HuH-7 (cell line): ENCODE data around the gene OLA1.

Experiments
- DNase-seq: peaks from one replicate; pipeline ENCODE4 v3.0.0; 2011; ENCODE audit warnings: low spot score

OLA1 gene

GRCh38 chr2:174224665-174225288 is 23.6 kb downstream of the OLA1 start:
- no peak for DNase-seq

GRCh38 chr2:174224125-174224524 is 24.2 kb downstream of the OLA1 start:
- no peak for DNase-seq

DNA sequence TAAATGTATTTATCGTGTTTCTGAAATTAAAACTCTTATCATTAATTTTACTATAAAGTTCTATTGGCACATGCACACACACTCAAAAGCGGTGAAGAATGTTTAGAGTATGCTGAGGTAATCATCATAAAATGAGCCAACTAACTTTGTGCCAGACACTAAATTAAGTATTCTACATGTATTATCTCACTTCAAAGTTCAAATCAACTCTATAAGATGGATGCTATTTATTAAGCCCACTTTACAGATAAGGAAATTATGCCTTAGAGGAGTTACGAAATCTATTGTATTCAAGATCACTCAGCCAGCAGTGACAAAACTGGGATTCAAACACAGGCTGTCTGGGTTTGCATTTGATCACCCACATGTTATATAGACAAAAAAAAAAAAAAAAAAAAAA is 24.9 kb downstream of the OLA1 start:
- no peak for DNase-seq

DNA sequence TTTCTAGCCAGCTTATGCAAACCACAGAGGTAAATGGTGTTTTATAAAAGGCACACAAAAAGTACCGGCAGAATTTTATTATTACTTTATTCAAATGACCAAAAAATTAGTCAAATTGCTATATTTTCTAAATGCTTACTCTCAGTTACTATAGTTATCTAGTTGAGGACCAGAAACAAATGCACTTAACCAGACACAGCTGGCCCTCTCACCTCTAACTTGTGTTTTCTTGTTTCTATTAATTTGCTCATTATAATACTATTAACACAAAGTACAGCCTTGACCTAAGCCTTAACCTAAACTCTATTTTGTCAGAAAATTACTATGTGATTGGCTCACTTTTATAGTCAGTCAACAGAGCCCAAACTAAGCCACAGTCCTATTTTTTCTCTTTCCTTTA is 26.2 kb downstream of the OLA1 start:
- DNase-seq: no peak

DNA sequence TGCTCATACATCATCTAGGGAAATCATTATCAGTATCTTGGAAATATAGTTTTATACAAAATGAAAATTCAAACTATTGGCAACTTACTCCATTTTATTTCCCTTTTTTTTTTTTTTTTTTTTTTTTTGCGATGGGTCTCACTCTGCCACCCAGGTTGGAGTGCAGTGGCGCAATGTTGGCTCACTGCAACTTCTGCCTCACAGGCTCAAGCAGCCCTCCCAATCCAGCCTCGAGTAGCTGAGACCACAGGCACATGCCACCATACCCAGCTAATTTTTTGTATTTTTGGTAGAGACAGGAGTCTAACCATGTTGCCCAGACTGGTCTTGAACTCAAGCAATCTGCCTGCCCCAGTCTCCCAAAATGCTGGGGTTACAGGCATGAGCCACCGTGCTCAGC is 29.0 kb downstream of the OLA1 start:
- DNase-seq: no peak

GRCh38 chr2:174218773-174219172 is 29.6 kb downstream of the OLA1 start:
- no peak for DNase-seq

GRCh38 chr2:174217869-174218268 is 30.5 kb downstream of the OLA1 start:
- no peak for DNase-seq

DNA sequence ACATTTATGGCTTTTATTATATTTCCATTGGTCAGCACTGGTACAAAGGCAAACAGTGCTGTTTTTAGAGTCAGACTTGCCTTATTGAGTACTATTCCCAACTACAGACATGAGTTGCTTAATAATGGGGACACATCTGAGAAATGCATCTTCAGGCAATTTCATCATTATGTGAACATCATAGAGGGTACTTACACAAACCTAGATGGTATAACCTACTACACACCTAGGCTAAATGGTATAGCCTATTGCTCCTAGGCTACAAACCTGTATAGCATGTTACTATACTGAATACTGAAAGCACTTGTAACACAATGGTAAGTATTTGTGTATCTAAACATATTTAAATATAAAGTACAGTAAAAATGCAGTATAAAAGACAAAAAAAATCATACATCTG is 36.4 kb downstream of the OLA1 start:
- no peak for DNase-seq

DNA sequence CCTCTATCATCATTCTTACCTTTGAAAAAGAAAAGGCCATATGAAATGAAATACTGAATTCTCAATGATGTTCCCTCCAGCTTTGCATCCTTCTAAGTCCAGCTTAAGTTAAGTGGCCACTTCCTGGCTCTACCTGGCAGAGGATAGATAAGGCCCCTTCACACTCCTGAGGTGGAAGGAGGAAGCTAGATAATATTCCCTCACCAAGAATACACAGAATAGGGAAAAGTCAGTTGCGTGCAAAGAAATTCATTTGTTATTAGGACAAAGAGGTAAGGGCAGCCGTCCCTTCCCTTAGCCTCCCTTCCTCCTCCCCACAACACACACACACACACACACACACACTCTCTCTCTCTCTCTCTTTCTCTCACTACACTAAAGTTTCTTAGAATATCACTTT is 37.5 kb downstream of the OLA1 start:
- no peak for DNase-seq

DNA sequence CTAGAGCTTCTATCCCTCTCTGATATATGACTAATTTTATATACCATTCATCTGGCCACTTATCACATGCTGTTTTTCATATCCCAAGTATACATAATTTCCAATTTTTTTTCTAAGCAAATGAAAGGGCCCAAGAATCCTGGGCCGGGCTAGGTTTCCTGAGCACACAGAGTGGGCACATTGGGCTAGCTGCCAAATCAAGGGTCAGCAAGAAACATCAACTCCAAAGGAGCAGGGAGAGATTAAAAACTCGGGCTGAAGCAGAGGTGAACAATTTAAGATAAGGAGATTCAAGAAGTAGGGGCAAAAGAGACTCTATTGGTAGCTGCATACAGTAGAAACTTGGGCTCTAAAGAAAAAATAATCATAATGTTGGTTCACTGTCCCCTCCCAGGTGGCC is 39.0 kb downstream of the OLA1 start:
- DNase-seq: no peak

- no peak for DNase-seq
Measured at GRCh38 chr2:174208026-174208425, 40.3 kb downstream of the OLA1 start.

GRCh38 chr2:174205562-174205961 is 42.8 kb downstream of the OLA1 start:
- no peak for DNase-seq

- DNase-seq: no peak
Measured at GRCh38 chr2:174202188-174202587, 46.1 kb downstream of the OLA1 start.

GRCh38 chr2:174198846-174199564 is 49.3 kb downstream of the OLA1 start:
- DNase-seq: no peak

- DNase-seq: no peak
Measured at GRCh38 chr2:174195253-174195652, 53.1 kb downstream of the OLA1 start.

- DNase-seq: no peak
Measured at GRCh38 chr2:174193737-174194136, 54.6 kb downstream of the OLA1 start.

DNA sequence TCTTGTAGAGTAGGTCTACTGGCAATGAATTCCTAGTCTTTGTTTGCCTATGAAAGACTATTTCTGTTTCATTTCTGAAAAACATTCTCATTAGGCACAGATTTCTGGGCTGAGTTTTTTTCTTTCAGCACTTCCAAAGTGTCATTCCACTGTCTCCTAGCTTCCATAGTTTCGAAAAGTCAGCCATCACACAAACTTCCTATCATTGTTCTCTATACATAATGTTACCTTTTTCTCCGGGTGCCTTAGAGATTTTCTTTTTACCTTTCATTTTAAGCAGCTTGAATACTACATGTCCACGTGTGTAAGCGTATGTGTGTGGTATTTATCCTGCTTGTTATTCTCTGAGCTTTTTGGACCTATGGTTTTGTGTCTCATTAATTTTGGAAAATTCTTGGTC is 55.7 kb downstream of the OLA1 start:
- no peak for DNase-seq

DNA sequence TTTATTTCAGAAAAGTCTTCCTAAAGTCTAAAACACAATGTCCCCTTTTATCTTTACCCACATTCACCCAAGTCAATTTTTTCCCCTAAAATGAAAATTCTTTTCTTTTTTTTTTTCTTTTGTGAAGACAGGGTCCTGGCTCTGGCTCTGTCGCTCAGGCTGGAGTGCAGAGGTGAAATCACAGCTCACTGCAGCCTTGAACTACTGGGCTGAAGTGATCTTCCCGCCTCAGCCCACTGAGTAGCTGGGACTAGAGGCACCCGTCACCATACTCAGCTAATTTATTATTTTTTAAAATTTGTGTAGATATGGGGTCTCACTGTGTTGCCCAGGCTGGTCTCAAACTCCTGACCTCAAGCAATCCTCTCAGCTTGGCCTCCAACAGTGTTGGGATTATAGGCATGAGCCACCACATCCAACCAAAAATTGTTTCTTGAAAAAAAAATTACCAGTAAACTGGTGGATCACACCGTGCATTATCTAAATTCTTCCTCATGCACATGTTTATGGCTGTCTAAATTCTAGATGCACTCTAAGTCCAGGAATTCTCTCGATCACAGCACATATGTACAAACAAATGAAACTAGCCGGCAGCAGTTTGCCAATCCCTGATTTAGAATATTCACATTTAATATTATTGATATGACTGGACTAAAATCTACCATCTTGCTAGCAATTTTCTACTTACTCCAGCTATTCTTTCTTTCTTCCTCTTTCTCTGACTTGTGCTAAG is 56.8 kb downstream of the OLA1 start:
- DNase-seq: no peak

- no peak for DNase-seq
Measured at GRCh38 chr2:174184915-174185314, 63.4 kb downstream of the OLA1 start.

GRCh38 chr2:174184504-174184903 is 63.8 kb downstream of the OLA1 start:
- DNase-seq: no peak

GRCh38 chr2:174183076-174183475 is 65.3 kb downstream of the OLA1 start:
- no peak for DNase-seq

DNA sequence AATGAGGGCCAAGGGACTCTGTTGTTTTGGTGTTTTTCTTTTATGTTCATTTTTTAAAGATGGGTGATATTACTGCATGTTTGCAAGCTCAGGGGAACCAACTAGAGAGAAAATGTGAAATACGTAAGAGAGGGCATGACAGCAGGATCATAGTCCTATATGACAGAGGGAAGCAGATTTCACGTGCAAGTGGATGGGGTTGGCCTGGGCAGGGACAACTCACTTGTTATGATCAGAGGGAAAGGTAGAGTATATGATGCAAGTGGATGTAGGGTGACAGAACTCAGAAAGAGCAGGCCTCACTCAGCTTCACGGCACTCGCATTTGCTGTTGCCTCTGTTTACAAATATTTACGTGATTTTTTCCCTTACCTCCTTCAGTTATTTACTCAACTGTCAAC is 67.0 kb downstream of the OLA1 start:
- no peak for DNase-seq

DNA sequence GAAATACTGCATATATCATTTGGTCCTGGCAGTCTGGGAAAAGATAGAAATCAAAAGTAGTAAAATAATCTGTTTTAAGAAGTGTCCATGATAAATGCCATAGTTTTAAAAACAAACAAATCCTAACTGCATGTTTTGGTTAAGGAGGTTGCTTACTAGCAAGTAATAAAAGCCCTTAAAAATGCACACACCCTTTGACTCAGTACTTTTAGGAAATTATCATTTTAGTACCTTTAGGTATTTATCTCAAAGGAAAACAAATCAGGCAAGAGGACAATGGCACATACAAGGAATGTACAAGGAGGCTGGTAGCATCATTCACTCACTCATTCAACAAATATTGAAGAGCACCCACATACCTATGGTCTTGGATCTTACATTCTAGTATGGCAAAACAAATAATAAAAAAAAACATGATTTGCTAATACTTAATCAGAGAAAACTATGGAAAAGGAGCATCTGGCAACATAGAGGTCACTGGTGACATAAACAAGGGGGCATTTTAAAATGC is 67.6 kb downstream of the OLA1 start:
- no peak for DNase-seq
